M059J (cell line): ENCODE measurements around the gene GJD4. TPM values are rescaled to one million over a fixed set of nuclear protein-coding genes. Genes with fewer than 3 reads are reported as not detected.

Source experiments
- DNase-seq: peaks from one replicate; pipeline ENCODE4 v3.0.0-alpha.2; 2012; ENCODE audit warnings: low read depth
- total RNA-seq: library from RNA; depleted of rRNA; stranded (reverse); fragments of >200 nt; shearing (Covaris generic); gene quantifications from 2 replicates; pipeline ENCODE4 v1.2.3, GENCODE V29; 2014

GJD4 gene
- total RNA-seq, 1 experiment from 2014 or later = not detected

- no peak for DNase-seq
These were observed 26.6 kb upstream of the GJD4 start for GRCh38 chr10:35578618-35578956.

- no peak for DNase-seq
These were observed 26.0 kb upstream of the GJD4 start for GRCh38 chr10:35579116-35579515.

GRCh38 chr10:35579726-35580422, 25.3 kb upstream of the GJD4 start:
- no peak for DNase-seq

GRCh38 chr10:35580423-35580770, 24.7 kb upstream of the GJD4 start:
- no peak for DNase-seq

GRCh38 chr10:35581655-35582054, 23.5 kb upstream of the GJD4 start:
- no peak for DNase-seq

GRCh38 chr10:35584946-35585345, 20.2 kb upstream of the GJD4 start:
- DNase-seq = no peak

- no peak for DNase-seq
These were observed 19.8 kb upstream of the GJD4 start for GRCh38 chr10:35585356-35585755.

- DNase-seq = no peak
These were observed 19.1 kb upstream of the GJD4 start for GRCh38 chr10:35585903-35586535.

GRCh38 chr10:35588836-35589235, 16.3 kb upstream of the GJD4 start:
- DNase-seq = no peak

- no peak for DNase-seq
These were observed 12.7 kb upstream of the GJD4 start for GRCh38 chr10:35592441-35592840.

GRCh38 chr10:35594115-35595079, 10.7 kb upstream of the GJD4 start:
- DNase-seq = no peak

GRCh38 chr10:35595106-35595505, 10.0 kb upstream of the GJD4 start:
- no peak for DNase-seq

- no peak for DNase-seq
These were observed 6.8 kb upstream of the GJD4 start for GRCh38 chr10:35598379-35598778.

- DNase-seq = no peak
These were observed 4.9 kb upstream of the GJD4 start for GRCh38 chr10:35600193-35600592.

- DNase-seq = peak; percentile 24
These were observed 1.3 kb downstream of the GJD4 start for GRCh38 chr10:35606430-35606829.

GRCh38 chr10:35607475-35608327, 2.6 kb downstream of the GJD4 start:
- DNase-seq = no peak

GRCh38 chr10:35608328-35608672, 3.2 kb downstream of the GJD4 start:
- DNase-seq = no peak

GRCh38 chr10:35611750-35612149, 6.6 kb downstream of the GJD4 start:
- no peak for DNase-seq

- DNase-seq = no peak
These were observed 7.4 kb downstream of the GJD4 start for GRCh38 chr10:35612385-35613106.

- no peak for DNase-seq
These were observed 7.9 kb downstream of the GJD4 start for GRCh38 chr10:35613107-35613440.

- DNase-seq = peak; percentile 36
These were observed 8.6 kb downstream of the GJD4 start for GRCh38 chr10:35613597-35614226.
